K562 (cell line): ENCODE results near the gene HOXC4. TPM values are rescaled to one million over a fixed set of nuclear protein-coding genes. Genes with fewer than 3 reads are reported as not detected.

Experiments used
- ATAC-seq: fragments of 200-7000 bp; cut with Tn5 transposase; 3 replicates; pipeline ENCODE4 v1.9.1; 2020; ENCODE audit warnings: moderate library complexity
- BruUV-seq: library from RNA; stranded (reverse); fragments of 400-500 nt; replicated peaks from 2 replicates; lab custom pipeline; 2021; lab: Mats Ljungman, UMichigan
- CTCF ChIA-PET: fragments of 300-600 bp; formaldehyde crosslinking; extraction: SDS; loops from one replicate; lab custom pipeline; 2021; ENCODE audit warnings: low intra/inter-chr PET ratio; lab: Yijun Ruan, JAX
- POLR2A ChIA-PET: fragments of 300-600, 350-650 bp; sonication (Branson Sonifier 250); formaldehyde crosslinking; extraction: SDS; loops from one replicate; lab custom pipeline; 2021; ENCODE audit warnings: antibody characterized with exemption, inconsistent platforms; lab: Yijun Ruan, JAX
- DNase-seq, 4 experiments: peaks; one replicate each; pipeline versions ENCODE4 v3.0.0 to v3.0.0-alpha.2; 2011 to 2018; ENCODE audit warnings: low spot score in 3 of 4, mixed read lengths in 3 of 4; ENCODE audit errors: extremely low read depth in 1 of 4
- FAIRE-seq: peaks from 2 replicates; lab custom pipeline; 2011; peaks lifted over from hg19 to GRCh38; lab: Jason Lieb, UNC
- H2AFZ ChIP-seq: 2 replicates; pipeline ENCODE4 v1.6.0; 2011; ENCODE audit warnings: low read depth, low read length, control low read depth, inconsistent platforms
- H3K27ac ChIP-seq: fragments of 200-600 bp; 3 replicates; pipeline ENCODE4 v1.8.0; 2011; ENCODE audit warnings: low read depth, mild to moderate bottlenecking, control low read depth, inconsistent platforms, low read length, moderate library complexity, mixed read lengths; ENCODE audit errors: extremely low read depth
- H3K27me3 ChIP-seq, 2 experiments: fragments of 300-600 bp in 1 of 2; 2 replicates in 1 of 2; 3 replicates in 1 of 2; pipeline versions ENCODE4 v1.6.0 to v1.8.0; 2011; ENCODE audit warnings: inconsistent platforms in 2 of 2, low read length in 2 of 2, mild to moderate bottlenecking in 1 of 2, mixed read lengths in 1 of 2, moderate library complexity in 1 of 2; ENCODE audit not compliant: control insufficient read depth in 2 of 2, insufficient read depth in 2 of 2
- H3K36me3 ChIP-seq: fragments of 300-600 bp; 3 replicates; pipeline ENCODE4 v1.8.0; 2011; ENCODE audit warnings: mild to moderate bottlenecking, low read length, inconsistent platforms; ENCODE audit not compliant: control insufficient read depth, insufficient read depth
- H3K4me1 ChIP-seq, 2 experiments: fragments of 200-600 bp in 1 of 2; replicated peaks in 1 of 2; 2 replicates in 1 of 2; 3 replicates in 1 of 2; pipeline versions ENCODE4 v1.5.1 to v1.8.0; 2011; ENCODE audit warnings: inconsistent platforms in 2 of 2, low read length in 2 of 2, mild to moderate bottlenecking in 1 of 2, mixed read lengths in 1 of 2, moderate library complexity in 1 of 2; ENCODE audit not compliant: control insufficient read depth in 2 of 2, insufficient read depth in 2 of 2
- H3K4me2 ChIP-seq: 2 replicates; pipeline ENCODE4 v1.6.1; 2011; ENCODE audit warnings: low read length, control low read depth, inconsistent platforms, mixed read lengths; ENCODE audit not compliant: insufficient read depth
- H3K4me3 ChIP-seq: fragments of 200-600 bp; sonication (generic), shearing (Covaris generic); 2 replicates; pipeline ENCODE4 v1.5.1; 2016; ENCODE audit warnings: control low read depth, inconsistent platforms
- H3K79me2 ChIP-seq: fragments of 200-600 bp; 3 replicates; pipeline ENCODE4 v1.8.0; 2011; ENCODE audit warnings: low read length, inconsistent platforms; ENCODE audit not compliant: control insufficient read depth, insufficient read depth
- H3K9ac ChIP-seq, 2 experiments: 2 replicates each; pipeline versions ENCODE4 v1.6.0 to v1.6.1; 2011; ENCODE audit warnings: low read depth in 2 of 2, low read length in 2 of 2, control low read depth in 1 of 2, inconsistent platforms in 1 of 2, mild to moderate bottlenecking in 1 of 2, mixed read lengths in 1 of 2; ENCODE audit not compliant: insufficient read depth in 1 of 2
- H3K9me1 ChIP-seq: one replicate; pipeline ENCODE4 v1.6.0; 2011; ENCODE audit warnings: inconsistent platforms, mild to moderate bottlenecking, low read length, moderate library complexity; ENCODE audit not compliant: control insufficient read depth, insufficient read depth
- H3K9me3 ChIP-seq: replicated peaks from 2 replicates; pipeline ENCODE4 v1.5.1; 2011; ENCODE audit warnings: low read depth, low read length, inconsistent platforms; ENCODE audit not compliant: control insufficient read depth, insufficient read depth
- H4K20me1 ChIP-seq: replicated peaks from 2 replicates; pipeline ENCODE4 v1.6.1; 2011; ENCODE audit warnings: low read length, inconsistent platforms, mixed read lengths; ENCODE audit not compliant: control insufficient read depth, insufficient read depth
- HNRNPLL ChIP-seq: fragments of 200-400 bp; formaldehyde crosslinking; IDR thresholded peaks from 2 replicates; pipeline ENCODE4 v1.6.1; 2017; ENCODE audit warnings: low read length, low read depth, mild to moderate bottlenecking; ENCODE audit not compliant: poor library complexity, severe bottlenecking
- PHF21A ChIP-seq: fragments of 450-650 bp; IDR thresholded peaks from 2 replicates; pipeline ENCODE4 v1.6.1; 2017; ENCODE audit warnings: low read depth, borderline replicate concordance
- POLR2B ChIP-seq: fragments of 450-650 bp; IDR thresholded peaks from 2 replicates; pipeline ENCODE4 v1.6.1; 2018; ENCODE audit warnings: low read depth; ENCODE audit not compliant: partially characterized antibody
- POLR2G ChIP-seq: fragments of 200-400 bp; formaldehyde crosslinking; IDR thresholded peaks from 2 replicates; pipeline ENCODE4 v1.6.1; 2017; ENCODE audit warnings: low read depth, mild to moderate bottlenecking, antibody characterized with exemption, low read length, moderate library complexity
- ZNF764 ChIP-seq: fragments of 250-450 bp; sonication (Bioruptor Pico); IDR thresholded peaks from 2 replicates; pipeline ENCODE4 v1.4.0; 2020; ENCODE audit warnings: low read depth, mild to moderate bottlenecking, moderate library complexity
- WGBS: fragments of 100-300 bp; shearing (Covaris generic); methylation state at CpG from one replicate; pipeline ENCODE4 v1.1.6; 2016; ENCODE audit warnings: low coverage, mixed read lengths; ENCODE audit not compliant: insufficient coverage; ENCODE audit errors: missing lambda C conversion rate; 5-methylcytosine and 5-hydroxymethylcytosine counted together
- in situ Hi-C: fragments of 300-500 bp; cut with MboI; formaldehyde crosslinking; loops from 4 replicates; pipeline ENCODE4 v1.15.0; 2018; ENCODE audit warnings: inconsistent platforms, mixed read lengths
- intact Hi-C: fragments of 100-400 bp; cut with micrococcal nuclease; formaldehyde crosslinking; loops from 2 replicates; pipeline ENCODE4 v1.14.2; 2022
- polyA plus RNA-seq, 8 experiments: library from polyadenylated mRNA; depleted of rRNA in 4 of 8; stranded (reverse) in 5 of 8; unstranded in 3 of 8; fragments of >200 nt; fragmentation: Nextera tagmentation in 2 of 8; fragmentation: Illumina TruSeq in 1 of 8; extraction: Ambion mirVana in 2 of 8; extraction: Trizol in 1 of 8; gene quantifications; 2 replicates each; pipeline versions ENCODE4 v1.2.1 to v1.2.3, GENCODE V29; 2011 to 2014; ENCODE audit warnings: inconsistent platforms in 1 of 8, missing spikeins in 1 of 8
- total RNA-seq, 7 experiments: library from RNA; depleted of rRNA in 6 of 7; stranded (reverse); fragments of >200 nt in 6 of 7; fragmentation: Illumina TruSeq in 2 of 7; extraction: Trizol in 2 of 7; gene quantifications; 2 replicates each; pipeline versions ENCODE4 v1.2.1 to v1.2.3, GENCODE V29; 2011 to 2021; ENCODE audit warnings: low replicate concordance in 1 of 7
- TF ChIP-seq, protein P1 (sequence below): fragments of 250-450 bp; sonication (Bioruptor Pico); IDR thresholded peaks from 2 replicates; pipeline ENCODE4 v1.8.0; 2021; ENCODE audit warnings: borderline replicate concordance, mild to moderate bottlenecking, moderate library complexity; ENCODE audit not compliant: poor library complexity, severe bottlenecking

Gene HOXC4
- total and polyA plus RNA-seq, 9 of the 15 experiments (the other 6 are each of a cell fraction or from before 2014, with no cell fraction given) = 0.06 to 1.5 (median 0.44) TPM; not detected in 1

DNA sequence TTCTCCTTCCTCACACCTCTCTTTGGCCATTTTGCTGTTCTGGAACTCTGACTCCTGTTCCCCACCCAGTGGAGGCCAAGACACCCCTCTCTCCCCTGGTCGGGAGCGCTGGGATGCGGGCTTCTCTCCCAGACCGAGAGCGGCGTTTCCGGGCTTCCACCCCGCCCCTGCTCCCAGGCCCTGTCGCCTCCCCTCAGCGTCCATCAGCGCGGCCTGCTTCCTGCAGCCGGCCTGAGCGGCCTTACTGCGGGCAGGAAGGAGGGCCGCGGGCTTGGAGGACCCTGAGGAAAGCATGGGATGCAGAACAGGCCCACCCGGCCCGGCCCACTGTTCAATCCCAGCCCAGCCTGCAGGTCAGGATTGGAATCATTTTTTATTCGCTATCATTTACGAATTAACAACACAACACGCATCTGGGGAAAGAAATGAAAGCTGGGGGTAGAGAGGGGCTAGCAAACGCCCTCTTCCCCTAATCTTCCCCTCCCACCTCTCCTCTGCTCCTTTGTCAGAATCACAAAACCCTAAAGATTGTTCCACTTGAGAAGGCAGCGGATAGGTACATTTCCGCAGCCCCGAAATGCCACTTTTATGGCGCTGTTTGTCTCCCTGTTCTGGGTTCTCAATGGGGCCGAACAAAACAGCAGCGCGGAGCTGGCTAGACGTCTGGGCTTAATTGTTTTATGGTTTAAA is 48.6 kb upstream of the HOXC4 start:
- no peak for DNase-seq
- no peak overlapping the region for H3K27ac ChIP-seq
- BruUV-seq = no TSS peak
- POLR2A ChIA-PET = interaction anchor here (0.8 to 1.9 kb wide), 4 partner anchors 18 to 422 kb away, joined by 3 to 8 read pairs (median 4); no protein-coding TSS in a partner anchor
- CTCF ChIA-PET = interaction anchor here (0.6 to 3.0 kb wide), 14 partner anchors 13 to 212 kb away, joined by 3 to 42 read pairs (median 8); partner anchors contain the start of genes HOXC10 and HOXC5
- no peaks in the 10 kb centered on the region for H3K9me1 ChIP-seq
- FAIRE-seq = no peak
- H3K9me3 ChIP-seq = no peaks in the 10 kb centered on the region
- peaks cover 21 to 52% of the 10 kb centered on the region in 2 experiments for H3K4me1 ChIP-seq
- peaks cover 13% of the 10 kb centered on the region for H3K79me2 ChIP-seq
- no peaks in the 10 kb centered on the region for H3K36me3 ChIP-seq
- H3K9ac ChIP-seq = no peak overlapping the region
- no peaks in the 10 kb centered on the region for H3K27me3 ChIP-seq
- intact Hi-C loops = loop anchor here (2.0 kb wide), 1 partner anchor 20 kb away; the partner anchor contains the start of gene HOXC10
- WGBS = 80% methylated on average over 24 of the region's 31 CpGs
- H4K20me1 ChIP-seq = no peaks in the 10 kb centered on the region; the same call in 1 of the 2 replicates
- no peak overlapping the region for H3K4me3 ChIP-seq
- no peak for ATAC-seq
- no peak overlapping the region for H3K4me2 ChIP-seq
- TF ChIP-seq PHF21A (no peak), HNRNPLL (no peak), POLR2G (peak; percentile 27; the same call in 1 of the 2 replicates), ZNF764 (CRISPR knock-in tag) (no peak), POLR2B (no peak)
- TF ChIP-seq, protein P1, sequence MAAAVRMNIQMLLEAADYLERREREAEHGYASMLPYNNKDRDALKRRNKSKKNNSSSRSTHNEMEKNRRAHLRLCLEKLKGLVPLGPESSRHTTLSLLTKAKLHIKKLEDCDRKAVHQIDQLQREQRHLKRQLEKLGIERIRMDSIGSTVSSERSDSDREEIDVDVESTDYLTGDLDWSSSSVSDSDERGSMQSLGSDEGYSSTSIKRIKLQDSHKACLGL (CRISPR knock-in tag) = no peak
- H2AFZ ChIP-seq = no peak overlapping the region
- in situ Hi-C loops = no loop called here
